Lung (tissue), 12 donors: ENCODE data around the gene SHFL. TPM values are rescaled to one million over a fixed set of nuclear protein-coding genes. Genes with fewer than 3 reads are reported as not detected.

ENCODE experiments used
- ATAC-seq: fragments of 200-7000 bp; cut with Tn5 transposase; one replicate; pipeline ENCODE4 v1.9.1; 2020; ENCODE audit warnings: moderate number of reproducible peaks; ENCODE audit not compliant: insufficient read depth, low FRiP score
- DNase-seq, 3 donors: peaks; one replicate each; pipeline ENCODE4 v3.0.0-alpha.2; 2013 to 2017
- H3K27ac ChIP-seq, 2 donors: one replicate each; pipeline ENCODE4 v1.5.1; 2013; ENCODE audit warnings: mild to moderate bottlenecking in 2 of 2, moderate library complexity in 2 of 2, control low read depth in 1 of 2, inconsistent platforms in 1 of 2, low read depth in 1 of 2, low read length in 1 of 2
- H3K27me3 ChIP-seq, 3 donors: one replicate each; pipeline ENCODE4 v1.5.1; 2013; ENCODE audit warnings: low read length in 2 of 3; ENCODE audit not compliant: control insufficient read depth in 3 of 3, insufficient read depth in 3 of 3
- H3K36me3 ChIP-seq, 4 donors: one replicate each; pipeline ENCODE4 v1.5.1; 2013; ENCODE audit warnings: low read length in 4 of 4, mild to moderate bottlenecking in 1 of 4, moderate library complexity in 1 of 4; ENCODE audit not compliant: control insufficient read depth in 4 of 4, insufficient read depth in 4 of 4
- H3K4me1 ChIP-seq, 5 donors: one replicate each; pipeline ENCODE4 v1.5.1; 2013; ENCODE audit warnings: low read length in 5 of 5, mild to moderate bottlenecking in 2 of 5, moderate library complexity in 1 of 5; ENCODE audit not compliant: control insufficient read depth in 5 of 5, insufficient read depth in 5 of 5
- H3K4me3 ChIP-seq: one replicate; pipeline ENCODE4 v1.5.1; 2013; ENCODE audit warnings: mild to moderate bottlenecking, control low read depth, moderate library complexity
- H3K9ac ChIP-seq, 2 donors: one replicate each; pipeline ENCODE4 v1.5.1; 2013; ENCODE audit warnings: low read length in 2 of 2, control low read depth in 1 of 2; ENCODE audit not compliant: insufficient read depth in 1 of 2
- H3K9me3 ChIP-seq, 4 donors: one replicate each; pipeline ENCODE4 v1.5.1; 2013; ENCODE audit warnings: low read length in 3 of 4, mild to moderate bottlenecking in 1 of 4, moderate library complexity in 1 of 4; ENCODE audit not compliant: control insufficient read depth in 4 of 4, insufficient read depth in 3 of 4
- CTCF ChIP-seq: IDR thresholded peaks from 2 replicates; pipeline ENCODE4 v1.5.1; 2012; ENCODE audit warnings: mild to moderate bottlenecking; ENCODE audit errors: control extremely low read depth, extremely low read depth
- WGBS, 2 donors: extraction: QIAGEN DNeasy Blood & Tissue Kit; methylation state at CpG; one replicate each; pipeline ENCODE4 v1.1.7; 2013; 5-methylcytosine and 5-hydroxymethylcytosine counted together
- polyA plus RNA-seq, 2 donors: library from polyadenylated mRNA; stranded (reverse); fragments of 200-250 nt; gene quantifications; one replicate each; pipeline ENCODE4 v1.2.1, GENCODE V29; 2013
- total RNA-seq, 2 donors: library from RNA; depleted of rRNA in 1 of 2; stranded (reverse); fragments of >200 nt in 1 of 2; gene quantifications; one replicate each; pipeline ENCODE4 v1.2.1, GENCODE V29; 2014 to 2021
- donor health status: control.
- donor health status: control.
- donor health status: Bipolar disorder and iron deficiency.
- donor health status: healthy.
- donor health status: DM: yes; HTN: yes; CAD: no.

SHFL gene
- total and polyA plus RNA-seq, 4 donors, result 21.2 to 43.5 (median 33.3) TPM

GRCh38 chr19:10138879-10139795 lies 53.0 kb downstream of the SHFL start:
- Histone ChIP-seq H3K9me3 (no peaks in the 10 kb centered on the region), H3K27ac (no peak overlapping the region), H3K27me3 (no peaks in the 10 kb centered on the region), H3K9ac (no peak overlapping the region), H3K4me3 (no peak overlapping the region), H3K36me3 (peaks cover 33 to 77% (median 62%) of the 10 kb centered on the region in 4 donors), H3K4me1 (no peaks in the 10 kb centered on the region)
- WGBS, 2 donors, result 96% methylated on average over 27 of the region's 27 CpGs
- TF ChIP-seq CTCF, result no peak
- DNase-seq, result no peak
- ATAC-seq, result no peak

- no peak overlapping the region for H3K27ac ChIP-seq
- no peak overlapping the region for H3K9ac ChIP-seq
- no peak for DNase-seq
- no peaks in the 10 kb centered on the region for H3K9me3 ChIP-seq
- ATAC-seq, result no peak
- no peaks in the 10 kb centered on the region for H3K27me3 ChIP-seq
- no peaks in the 10 kb centered on the region for H3K4me1 ChIP-seq
- H3K4me3 ChIP-seq, result no peak overlapping the region
- TF ChIP-seq CTCF, result no peak
- H3K36me3 ChIP-seq, result peaks cover 38 to 80% (median 66%) of the 10 kb centered on the region in 4 donors
- 97% methylated on average over 23 of the region's 23 CpGs for WGBS, 2 donors
These were observed 53.8 kb downstream of the SHFL start for GRCh38 chr19:10139952-10140351.

GRCh38 chr19:10141479-10141878 lies 55.4 kb downstream of the SHFL start:
- DNase-seq (no peak), ATAC-seq (no peak)
- Histone ChIP-seq H3K27me3 (no peaks in the 10 kb centered on the region), H3K36me3 (peaks cover 44 to 83% (median 70%) of the 10 kb centered on the region in 4 donors), H3K4me3 (no peak overlapping the region), H3K9ac (no peak overlapping the region), H3K9me3 (no peaks in the 10 kb centered on the region), H3K27ac (no peak overlapping the region), H3K4me1 (no peaks in the 10 kb centered on the region)
- WGBS, 2 donors, result 92% methylated on average over 13 of the region's 13 CpGs
- TF ChIP-seq CTCF, result no peak
